WTC11 (cell line): ENCODE measurements around the gene CRTC3.

ENCODE experiments used
- HMGA2 ChIP-seq: fragments of 250-450 bp; sonication (Bioruptor Pico); IDR thresholded peaks from 2 replicates; pipeline ENCODE4 v1.4.0; 2021; ENCODE audit warnings: mild to moderate bottlenecking, moderate library complexity
- ZNF121 ChIP-seq: sonication (generic); formaldehyde crosslinking; IDR thresholded peaks from 2 replicates; pipeline ENCODE4 v1.8.0; 2023; ENCODE audit warnings: missing genetic modification reagents

DNA sequence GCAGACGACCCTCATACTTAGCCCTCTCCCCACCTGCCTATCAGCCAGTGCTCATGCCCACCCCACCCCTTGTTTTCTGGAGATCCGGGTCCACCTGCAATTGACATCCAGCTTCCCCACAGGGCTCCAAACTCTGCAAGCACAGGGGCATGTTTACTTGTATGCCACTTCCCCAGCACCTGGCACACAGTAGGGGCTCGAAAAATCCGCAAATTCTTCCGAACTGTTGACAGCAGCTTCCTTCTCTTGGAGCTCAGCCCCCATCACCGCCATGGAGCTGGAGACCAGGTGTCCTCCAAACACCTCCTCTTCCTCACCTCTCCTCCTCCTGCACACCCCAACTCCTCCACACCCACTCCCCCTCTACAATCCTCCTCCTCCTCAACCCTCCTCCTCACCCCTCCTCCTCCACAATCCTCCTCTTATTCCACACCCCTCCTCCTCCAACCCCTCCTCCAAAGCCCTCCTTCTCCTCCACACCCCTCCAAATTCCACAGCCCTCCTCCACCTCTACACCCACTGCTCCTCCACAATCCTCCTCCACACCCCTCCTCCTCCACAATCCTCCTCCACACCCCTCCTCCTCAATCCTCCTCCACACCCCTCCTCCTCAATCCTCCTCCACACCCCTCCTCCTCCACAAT lies 117.1 kb downstream of the CRTC3 start:
- TF ChIP-seq ZNF121 = no peak
- no peak for TF ChIP-seq HMGA2
